LNCaP clone FGC (cell line): ENCODE data around the gene FNDC3B.

Experiments
- DNase-seq: peaks from one replicate; pipeline ENCODE4 v3.0.0-alpha.2; 2011; ENCODE audit warnings: low read depth
- H3K4me3 ChIP-seq: 2 replicates; pipeline ENCODE4 v1.5.1; 2011; ENCODE audit warnings: mild to moderate bottlenecking, low read depth, low read length, control low read depth
- TF ChIP-seq, protein P1 (sequence below): IDR thresholded peaks from 2 replicates; pipeline ENCODE4 v1.5.1; 2012; ENCODE audit warnings: mild to moderate bottlenecking; ENCODE audit not compliant: control insufficient read depth, insufficient read depth; ENCODE audit errors: extremely low read depth

The FNDC3B gene

DNA sequence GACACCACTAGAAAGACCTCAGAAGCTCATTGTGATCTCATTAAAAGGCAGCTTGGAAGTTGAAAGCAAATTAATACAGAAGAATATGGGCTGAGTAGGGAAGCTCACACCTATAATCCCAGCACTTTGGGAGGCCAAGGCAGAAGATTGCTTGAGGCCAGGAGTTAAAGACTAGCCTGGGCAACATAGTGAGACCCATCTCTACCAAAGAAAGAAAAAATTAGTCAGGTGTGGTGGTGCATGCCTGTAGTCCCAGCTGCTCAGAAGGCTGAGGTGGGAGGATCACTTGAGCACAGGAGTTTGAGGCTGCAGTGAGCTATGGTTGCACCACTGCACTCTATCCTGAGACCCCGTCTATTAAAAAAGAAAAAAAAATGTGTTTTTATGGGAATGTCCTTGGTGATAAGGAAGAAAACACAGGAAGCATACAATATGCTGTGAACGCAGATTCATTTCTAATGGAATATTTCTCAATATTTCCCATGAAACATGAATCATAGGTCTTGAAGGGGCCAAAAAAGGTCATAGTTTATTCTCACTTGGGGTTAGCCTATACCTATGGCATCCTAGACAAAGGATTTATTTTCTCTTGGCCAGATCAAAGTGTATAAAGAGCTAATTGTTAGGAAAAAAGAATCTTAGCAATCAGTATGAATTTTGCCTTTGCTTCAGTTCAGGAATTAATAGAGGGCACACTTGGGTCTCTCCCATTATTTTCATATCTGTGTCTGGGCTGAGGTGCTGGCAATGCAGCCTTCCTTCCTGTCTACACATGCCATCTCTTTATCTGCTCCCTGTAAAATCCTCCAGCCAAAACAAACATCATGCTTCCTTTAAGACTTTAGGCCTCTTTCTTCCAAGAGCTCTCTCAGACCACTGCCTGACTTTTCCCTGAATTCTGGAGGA, 98.2 kb downstream of the FNDC3B start:
- H3K4me3 ChIP-seq = no peak overlapping the region
- DNase-seq = peak; percentile 95
- TF ChIP-seq, protein P1, sequence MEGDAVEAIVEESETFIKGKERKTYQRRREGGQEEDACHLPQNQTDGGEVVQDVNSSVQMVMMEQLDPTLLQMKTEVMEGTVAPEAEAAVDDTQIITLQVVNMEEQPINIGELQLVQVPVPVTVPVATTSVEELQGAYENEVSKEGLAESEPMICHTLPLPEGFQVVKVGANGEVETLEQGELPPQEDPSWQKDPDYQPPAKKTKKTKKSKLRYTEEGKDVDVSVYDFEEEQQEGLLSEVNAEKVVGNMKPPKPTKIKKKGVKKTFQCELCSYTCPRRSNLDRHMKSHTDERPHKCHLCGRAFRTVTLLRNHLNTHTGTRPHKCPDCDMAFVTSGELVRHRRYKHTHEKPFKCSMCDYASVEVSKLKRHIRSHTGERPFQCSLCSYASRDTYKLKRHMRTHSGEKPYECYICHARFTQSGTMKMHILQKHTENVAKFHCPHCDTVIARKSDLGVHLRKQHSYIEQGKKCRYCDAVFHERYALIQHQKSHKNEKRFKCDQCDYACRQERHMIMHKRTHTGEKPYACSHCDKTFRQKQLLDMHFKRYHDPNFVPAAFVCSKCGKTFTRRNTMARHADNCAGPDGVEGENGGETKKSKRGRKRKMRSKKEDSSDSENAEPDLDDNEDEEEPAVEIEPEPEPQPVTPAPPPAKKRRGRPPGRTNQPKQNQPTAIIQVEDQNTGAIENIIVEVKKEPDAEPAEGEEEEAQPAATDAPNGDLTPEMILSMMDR = no peak

DNA sequence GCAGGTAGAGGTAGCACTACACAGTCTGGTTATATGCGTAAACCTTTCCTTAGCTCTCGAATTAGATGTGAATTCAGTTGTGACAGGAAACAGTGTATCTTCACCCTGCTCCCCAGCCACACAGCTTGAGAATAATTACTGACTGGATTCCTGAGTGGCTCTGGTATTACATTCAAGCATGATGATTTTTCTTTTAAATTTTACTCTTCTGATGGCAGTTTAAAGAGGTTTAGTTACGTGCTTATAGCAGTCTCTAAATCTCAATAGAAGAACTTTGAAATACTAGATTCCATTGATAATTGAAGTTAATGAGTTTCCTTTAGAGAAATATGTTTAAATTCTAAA, 98.8 kb downstream of the FNDC3B start:
- no peak for DNase-seq
- H3K4me3 ChIP-seq = no peak overlapping the region
- TF ChIP-seq, protein P1 = no peak

DNA sequence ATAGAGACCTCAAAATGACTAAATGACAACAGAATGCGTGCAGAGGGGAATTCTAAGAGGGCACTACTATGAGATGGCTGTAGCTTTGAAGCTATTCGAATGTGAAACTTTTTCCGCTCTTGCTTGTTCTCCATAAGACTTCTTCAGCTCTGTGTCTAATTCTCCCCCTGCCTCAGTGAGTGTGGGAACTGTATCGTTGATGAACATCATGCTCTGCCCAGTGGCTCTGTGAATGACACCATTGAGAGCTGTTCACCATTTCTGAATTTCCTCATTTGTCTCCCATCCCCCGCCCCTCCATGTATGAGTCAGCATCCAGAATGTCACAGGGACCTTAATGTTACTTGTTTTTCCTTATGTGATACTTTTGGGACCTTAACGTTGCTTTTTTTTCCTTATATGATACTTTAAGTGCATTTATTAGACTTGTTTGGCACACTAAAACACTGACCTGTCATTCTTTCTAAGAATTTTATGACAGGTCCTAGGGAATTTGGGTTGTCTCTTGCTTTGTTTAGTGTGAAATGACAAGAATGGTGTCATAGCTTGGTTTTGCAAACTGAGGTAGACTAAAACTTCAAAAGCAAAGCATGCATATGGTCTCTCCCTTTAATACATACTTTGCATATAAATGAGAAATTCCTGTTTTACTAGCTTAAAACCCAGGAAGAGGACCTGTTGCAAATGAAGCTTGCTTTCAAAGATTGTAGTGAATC, 99.6 kb downstream of the FNDC3B start:
- DNase-seq = no peak
- TF ChIP-seq, protein P1 = no peak
- no peak overlapping the region for H3K4me3 ChIP-seq

DNA sequence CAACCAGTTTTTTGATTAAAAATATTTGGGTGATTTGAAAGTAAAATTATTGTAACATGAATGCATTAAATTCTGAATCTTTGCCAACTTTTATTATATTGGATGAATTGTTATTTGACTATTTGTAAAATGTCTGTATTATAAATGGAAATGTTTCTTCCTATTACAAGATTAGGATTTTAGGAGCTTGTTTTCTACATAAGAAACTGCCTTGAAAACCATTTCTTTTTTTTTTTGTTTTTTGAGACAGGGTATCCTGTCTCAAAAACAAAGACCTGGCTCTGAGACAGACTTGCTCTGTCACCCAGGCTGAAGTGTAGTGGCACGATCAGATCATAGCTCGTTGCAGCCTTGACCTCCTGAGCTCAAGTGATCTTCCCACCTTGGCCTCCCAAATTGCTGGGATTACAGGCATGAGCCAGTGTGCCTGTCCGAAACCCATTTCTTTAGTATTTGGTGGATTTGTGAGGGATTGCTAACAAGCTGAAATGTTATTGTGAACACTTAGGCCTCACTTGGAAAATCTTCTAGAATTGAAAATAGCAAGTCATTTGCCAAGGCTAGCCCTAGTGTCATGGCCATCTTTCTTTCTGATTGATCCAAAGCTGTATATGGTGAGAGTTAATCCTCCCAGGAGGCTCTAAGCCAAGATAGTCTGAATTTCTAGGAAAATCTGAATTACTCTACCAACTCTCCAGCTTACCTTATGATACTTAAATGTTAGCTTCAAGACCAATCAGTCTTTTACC, 100.3 kb downstream of the FNDC3B start:
- no peak overlapping the region for H3K4me3 ChIP-seq
- DNase-seq = no peak
- TF ChIP-seq, protein P1 = no peak

DNA sequence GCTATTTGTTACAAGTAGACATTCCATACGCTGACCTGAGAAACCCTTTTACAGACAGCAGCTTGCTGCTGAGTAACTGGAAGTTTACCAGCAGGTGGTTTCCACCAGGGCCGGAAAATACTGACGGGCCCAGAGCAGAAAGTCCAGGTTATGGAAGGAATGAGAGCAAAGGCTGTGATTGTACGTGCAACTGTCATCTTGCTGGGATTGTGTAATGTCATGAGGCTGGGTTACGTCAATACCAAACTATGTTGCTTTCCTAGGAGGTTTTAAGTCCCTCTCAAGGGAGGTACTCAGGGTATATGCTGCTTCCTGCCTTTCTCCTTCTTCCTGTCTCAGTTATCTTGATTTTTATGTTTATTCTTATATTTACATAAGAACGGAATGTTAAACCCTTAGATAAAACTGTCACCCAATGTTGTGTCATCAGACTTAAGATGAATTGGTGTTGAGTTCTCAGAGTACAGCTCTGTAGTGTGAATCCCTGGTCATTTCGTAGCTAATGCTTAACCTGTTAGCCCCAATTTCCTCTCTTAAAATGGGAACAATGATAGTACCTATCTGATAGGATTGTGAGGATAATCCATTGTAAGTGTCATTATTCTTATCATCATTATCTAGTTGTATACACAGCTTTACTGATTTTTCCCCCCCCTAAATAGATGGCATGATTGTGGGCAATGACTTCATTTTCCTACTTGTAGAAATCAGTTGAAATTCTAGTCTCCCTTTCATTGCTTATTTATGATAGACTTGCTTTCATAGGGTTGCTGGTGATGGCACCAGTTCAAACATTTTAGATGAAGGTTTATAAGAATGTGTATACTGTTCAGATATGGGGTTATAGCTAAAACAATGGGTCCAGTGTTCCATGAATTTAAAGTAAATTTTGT, 101.4 kb downstream of the FNDC3B start:
- peak; percentile 80 for DNase-seq
- H3K4me3 ChIP-seq = no peak overlapping the region
- TF ChIP-seq, protein P1 = no peak
